Upper lobe of left lung (tissue), 4 donors: ENCODE data around the gene SIGLEC10.

Experiments
- CTCF ChIP-seq, 6 experiments: fragments of 450-650 bp in 4 of 6; fragments of 200-600 bp in 2 of 6; sonication (generic) in 2 of 6; IDR thresholded peaks; one replicate each; pipeline ENCODE4 v1.5.1; 2016 to 2019; ENCODE audit warnings: antibody characterized with exemption in 6 of 6
- EP300 ChIP-seq, 4 donors: sonication (generic); formaldehyde crosslinking; IDR thresholded peaks; one replicate each; pipeline ENCODE4 v1.5.1; 2017; ENCODE audit warnings: antibody characterized with exemption in 4 of 4, control low read depth in 2 of 4
- POLR2A ChIP-seq, 4 donors: fragments of 450-650 bp; IDR thresholded peaks; one replicate each; pipeline ENCODE4 v1.5.1; 2016 to 2017; ENCODE audit warnings: antibody characterized with exemption in 4 of 4, mild to moderate bottlenecking in 2 of 4
- POLR2AphosphoS5 ChIP-seq, 2 donors: sonication (generic); formaldehyde crosslinking; IDR thresholded peaks; one replicate each; pipeline ENCODE4 v1.5.1; 2017; ENCODE audit warnings: antibody characterized with exemption in 2 of 2

DNA sequence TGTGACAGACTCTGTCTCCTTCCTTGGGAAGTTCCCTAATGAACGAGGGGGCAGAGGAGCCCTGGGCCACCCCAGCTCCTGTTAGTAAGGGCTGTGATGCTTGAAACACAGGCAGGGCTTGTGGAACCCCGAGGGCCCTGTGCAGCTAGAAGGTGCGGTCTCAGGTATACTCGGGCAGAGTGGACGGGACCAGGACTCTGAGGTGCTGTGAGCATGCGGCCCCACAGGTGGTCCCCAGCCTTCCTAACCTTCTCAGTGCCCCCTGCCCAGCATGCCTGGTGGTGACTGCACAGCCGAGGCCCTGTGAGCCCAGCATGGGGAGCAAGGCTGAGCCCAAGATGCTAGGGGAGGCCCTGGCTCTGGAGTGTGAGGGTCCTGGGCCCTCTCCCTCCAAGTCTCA, 44.8 kb upstream of the SIGLEC10 start:
- no peak for TF ChIP-seq CTCF (IDR thresholded peaks at IDR 0.05)
- TF ChIP-seq POLR2A (IDR thresholded peaks at IDR 0.05), result no peak
- no peak for TF ChIP-seq POLR2AphosphoS5 (IDR thresholded peaks at IDR 0.05)
- TF ChIP-seq EP300 (IDR thresholded peaks at IDR 0.05), result no peak
